MCF 10A (cell line): ENCODE data around the gene TMEM138. TPM values are rescaled to one million over a fixed set of nuclear protein-coding genes. Genes with fewer than 3 reads are reported as not detected.

Experiments
- BruUV-seq: library from RNA; stranded (reverse); fragments of 400-500 nt; replicated peaks from 2 replicates; lab custom pipeline; 2021; lab: Mats Ljungman, UMichigan
- CTCF ChIA-PET: fragments of 300-600 bp; sonication (Branson Sonifier 250); formaldehyde crosslinking; extraction: SDS; loops from one replicate; lab custom pipeline; 2021; ENCODE audit warnings: antibody characterized with exemption, inconsistent platforms; lab: Yijun Ruan, JAX
- POLR2A ChIA-PET: fragments of 300-600, 350-650 bp; sonication (Branson Sonifier 250); formaldehyde crosslinking; extraction: SDS; loops from one replicate; lab custom pipeline; 2020; ENCODE audit warnings: antibody characterized with exemption, inconsistent platforms; lab: Yijun Ruan, JAX
- DNase-seq: peaks from one replicate; pipeline ENCODE4 v3.0.0-alpha.2; 2018; ENCODE audit not compliant: unreplicated experiment
- H3K27ac Mint-ChIP-seq: one replicate; pipeline ENCODE4 v1.8.0; 2022; ENCODE audit warnings: mild to moderate bottlenecking, low read depth, mixed read lengths; ENCODE audit not compliant: unreplicated experiment
- H3K27me3 Mint-ChIP-seq: one replicate; pipeline ENCODE4 v1.8.0; 2022; ENCODE audit warnings: mixed read lengths; ENCODE audit not compliant: insufficient read depth, unreplicated experiment
- H3K36me3 Mint-ChIP-seq: one replicate; pipeline ENCODE4 v1.8.0; 2022; ENCODE audit warnings: mild to moderate bottlenecking, moderate library complexity, mixed read lengths; ENCODE audit not compliant: insufficient read depth, unreplicated experiment
- H3K4me1 Mint-ChIP-seq: one replicate; pipeline ENCODE4 v1.8.0; 2022; ENCODE audit warnings: mixed read lengths; ENCODE audit not compliant: insufficient read depth, unreplicated experiment
- H3K4me3 Mint-ChIP-seq: one replicate; pipeline ENCODE4 v1.8.0; 2022; ENCODE audit warnings: mild to moderate bottlenecking, moderate library complexity, mixed read lengths; ENCODE audit not compliant: unreplicated experiment
- H3K9me3 Mint-ChIP-seq: one replicate; pipeline ENCODE4 v1.8.0; 2022; ENCODE audit warnings: mixed read lengths; ENCODE audit not compliant: unreplicated experiment
- CTCF ChIP-seq: fragments of 200-600 bp; IDR thresholded peaks from one replicate; pipeline ENCODE4 v1.8.0; 2022; ENCODE audit warnings: antibody characterized with exemption, mild to moderate bottlenecking; ENCODE audit not compliant: unreplicated experiment
- intact Hi-C: fragments of 100-400 bp; cut with micrococcal nuclease; formaldehyde crosslinking; loops from 2 replicates; pipeline ENCODE4 v1.14.1; 2022
- total RNA-seq: library from RNA; stranded (reverse); gene quantifications from 2 replicates; pipeline ENCODE4 v1.2.3, GENCODE V29; 2022

The TMEM138 gene
- total RNA-seq, 1 experiment from 2014 or later = 39.9 TPM

- H3K9me3 Mint-ChIP-seq = no peaks in the 10 kb centered on the region
- H3K27me3 Mint-ChIP-seq = no peaks in the 10 kb centered on the region
- peaks cover 57% of the 10 kb centered on the region for H3K36me3 Mint-ChIP-seq
- intact Hi-C loops = no loop called here
- DNase-seq = no peak
- ChIA-PET CTCF (interaction anchor here (0.9 to 22.4 kb wide), 6 partner anchors 9 to 97 kb away, joined by 3 to 294 read pairs (median 7); partner anchors contain the start of gene CYB561A3), POLR2A (interaction anchor here (0.7 to 6.7 kb wide), 2 partner anchors 10 to 13 kb away, joined by 3 to 72 read pairs; partner anchors contain the start of genes CYB561A3 and TMEM138)
- H3K4me1 Mint-ChIP-seq = no peaks in the 10 kb centered on the region
- no peak overlapping the region for H3K27ac Mint-ChIP-seq
- no TSS peak for BruUV-seq
- H3K4me3 Mint-ChIP-seq = no peak overlapping the region
- no peak for TF ChIP-seq CTCF
Measured at GRCh38 chr11:61352038-61352437, 10.1 kb upstream of the TMEM138 start.

- no peak for DNase-seq
- H3K36me3 Mint-ChIP-seq = peaks cover 52% of the 10 kb centered on the region
- no peak overlapping the region for H3K27ac Mint-ChIP-seq
- ChIA-PET CTCF (interaction anchor here (11.4 to 22.4 kb wide), 2 partner anchors 17 to 30 kb away, joined by 154 to 294 read pairs; partner anchors contain the start of genes DDB1 and TKFC), POLR2A (interaction anchor here (1.0 to 2.8 kb wide), 3 partner anchors 8 to 16 kb away, joined by 4 to 9 read pairs (median 5); partner anchors contain the start of gene TMEM138)
- intact Hi-C loops = no loop called here
- H3K4me3 Mint-ChIP-seq = no peak overlapping the region
- no peaks in the 10 kb centered on the region for H3K9me3 Mint-ChIP-seq
- no peaks in the 10 kb centered on the region for H3K27me3 Mint-ChIP-seq
- BruUV-seq = no TSS peak
- no peaks in the 10 kb centered on the region for H3K4me1 Mint-ChIP-seq
- no peak for TF ChIP-seq CTCF
Measured at GRCh38 chr11:61353131-61354067, 8.8 kb upstream of the TMEM138 start.

- intact Hi-C loops = no loop called here
- Mint-ChIP-seq H3K4me3 (no peak overlapping the region), H3K27me3 (no peaks in the 10 kb centered on the region), H3K36me3 (peaks cover 46% of the 10 kb centered on the region), H3K27ac (no peak overlapping the region), H3K4me1 (no peaks in the 10 kb centered on the region), H3K9me3 (no peaks in the 10 kb centered on the region)
- no TSS peak for BruUV-seq
- no peak for TF ChIP-seq CTCF
- ChIA-PET CTCF (interaction anchor here (11.4 to 22.4 kb wide), 2 partner anchors 18 to 30 kb away, joined by 154 to 294 read pairs; partner anchors contain the start of genes DDB1 and TKFC), POLR2A (interaction anchor here (1.5 to 2.8 kb wide), 2 partner anchors 9 to 15 kb away, joined by 5 to 9 read pairs; partner anchors contain the start of gene TMEM138)
- DNase-seq = no peak
Measured at GRCh38 chr11:61354208-61354607, 8.0 kb upstream of the TMEM138 start.

GRCh38 chr11:61356706-61357105, 5.5 kb upstream of the TMEM138 start:
- no peak for TF ChIP-seq CTCF
- Mint-ChIP-seq H3K4me3 (no peak overlapping the region), H3K4me1 (no peaks in the 10 kb centered on the region), H3K27ac (no peak overlapping the region), H3K36me3 (peaks cover 44% of the 10 kb centered on the region), H3K9me3 (no peaks in the 10 kb centered on the region), H3K27me3 (no peaks in the 10 kb centered on the region)
- intact Hi-C loops = no loop called here
- DNase-seq = no peak
- ChIA-PET CTCF (interaction anchor here (11.4 to 22.4 kb wide), 2 partner anchors 20 to 27 kb away, joined by 154 to 294 read pairs; partner anchors contain the start of genes DDB1 and TKFC), POLR2A (interaction anchor here (1.1 to 1.4 kb wide), 2 partner anchors 29 to 83 kb away, joined by 3 to 5 read pairs; no protein-coding TSS in a partner anchor)
- no TSS peak for BruUV-seq
